ENCODE measurements around the gene HSPB3.
"Not testable (repeated sequence)": the region's sequence is repeated elsewhere in the genome, so short reads cannot be mapped to it uniquely, and the experiment has no call there.

DNA sequence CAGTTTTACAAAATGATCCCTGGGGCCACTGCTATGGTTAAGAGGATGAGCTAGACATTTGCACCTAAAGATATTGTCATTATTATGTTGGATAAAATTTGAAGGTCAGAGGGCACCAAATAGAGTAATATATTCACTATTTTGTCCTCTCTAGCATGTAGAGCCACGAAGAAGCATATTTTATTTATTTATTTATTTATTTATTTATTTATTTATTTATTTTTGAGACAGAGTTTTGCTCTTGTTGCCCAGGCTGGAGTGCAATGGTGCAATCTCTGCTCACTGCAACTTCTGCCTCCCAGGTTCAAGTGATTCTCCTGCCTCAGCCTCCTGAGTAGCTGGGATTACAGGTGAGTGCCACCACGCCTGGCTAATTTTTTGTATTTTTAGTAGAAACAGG is 20.8 kb upstream of the HSPB3 start:
- not testable (repeated sequence) for TF ChIP-seq CTCF (IDR thresholded peaks at IDR 0.05; ENCODE audit: low read depth, low read length); EZH2phosphoT487 (IDR thresholded peaks at IDR 0.05; ENCODE audit: low read depth)
